ES-I3 (cell line): Measurements from ENCODE around the gene OTUB2.
A peak's percentile ranks its signal among the peaks of the same experiment; 100 is the strongest.
"Not testable (repeated sequence)": the region's sequence is repeated elsewhere in the genome, so short reads cannot be mapped to it uniquely, and the experiment has no call there.

Experiments used
- H3K36me3 ChIP-seq: 2 replicates; pipeline ENCODE4 v1.6.1; 2013; ENCODE audit warnings: mild to moderate bottlenecking, low read length, control low read depth, moderate library complexity; ENCODE audit not compliant: insufficient read depth
- H3K4me1 ChIP-seq: 2 replicates; pipeline ENCODE4 v1.6.1; 2013; ENCODE audit warnings: mild to moderate bottlenecking, control low read depth, low read length; ENCODE audit not compliant: insufficient read depth
- H3K9ac ChIP-seq: 2 replicates; pipeline ENCODE4 v1.6.1; 2013; ENCODE audit warnings: low read depth, mild to moderate bottlenecking, low read length, moderate library complexity
- H3K9me3 ChIP-seq: 2 replicates; pipeline ENCODE4 v1.6.1; 2013; ENCODE audit warnings: mild to moderate bottlenecking, low read length, moderate library complexity; ENCODE audit not compliant: control insufficient read depth, insufficient read depth

OTUB2 gene

DNA sequence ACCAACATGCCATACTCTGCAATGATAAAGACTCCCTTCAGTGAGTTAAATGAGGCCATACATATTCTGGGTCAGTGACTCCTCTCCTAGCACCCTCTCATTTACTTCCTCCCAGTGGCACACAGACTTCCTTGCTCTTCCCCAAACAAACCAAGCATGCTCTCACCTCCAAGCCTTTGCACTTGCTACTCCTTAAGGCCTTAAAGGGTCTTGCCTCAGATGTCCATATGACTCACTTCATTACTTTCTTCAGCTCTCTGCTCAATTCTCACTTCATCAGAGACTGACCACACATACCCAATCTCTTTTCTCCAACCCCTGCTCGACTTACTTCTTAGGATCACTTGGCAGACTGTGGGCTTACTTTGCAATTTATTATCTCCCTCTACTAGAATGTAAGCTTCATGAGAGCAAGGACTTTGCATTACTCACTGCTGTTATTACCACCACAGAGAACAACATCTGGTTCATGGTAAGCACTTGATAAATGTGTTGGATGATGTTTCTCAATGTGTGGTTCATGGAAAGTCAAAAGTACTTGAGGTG, 32.1 kb downstream of the OTUB2 start:
- peaks cover 6% of the 10 kb centered on the region; the same call in 1 of the 2 replicates for H3K4me1 ChIP-seq
- peaks cover 52% of the 10 kb centered on the region for H3K36me3 ChIP-seq
- no peaks in the 10 kb centered on the region for H3K9me3 ChIP-seq
- no peak overlapping the region for H3K9ac ChIP-seq

DNA sequence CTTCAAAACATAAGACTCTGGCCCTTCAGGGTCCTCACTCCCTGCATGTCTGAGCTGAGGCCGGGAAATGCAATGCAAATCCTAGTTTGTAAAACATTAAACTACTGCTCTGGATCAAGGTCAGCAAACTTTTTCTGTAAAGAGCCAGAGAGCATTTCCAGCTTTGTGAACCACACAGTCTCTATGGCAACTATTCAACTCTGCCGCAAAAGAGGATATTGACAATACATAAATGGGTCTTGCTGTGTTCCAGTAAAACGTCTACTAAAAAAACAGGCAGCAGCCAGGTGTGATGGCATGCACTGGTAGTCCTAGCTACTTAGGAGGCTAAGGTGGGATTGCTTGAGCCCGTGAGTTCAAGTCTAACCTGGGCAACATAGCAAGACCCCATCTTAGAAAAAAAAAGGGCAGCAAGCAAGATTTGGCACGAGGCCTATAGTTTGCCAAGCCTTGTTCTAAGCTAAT, 32.6 kb downstream of the OTUB2 start:
- H3K9me3 ChIP-seq: no peaks in the 10 kb centered on the region
- H3K9ac ChIP-seq: no peak overlapping the region
- peaks cover 6% of the 10 kb centered on the region; the same call in 1 of the 2 replicates for H3K4me1 ChIP-seq
- peaks cover 52% of the 10 kb centered on the region for H3K36me3 ChIP-seq

DNA sequence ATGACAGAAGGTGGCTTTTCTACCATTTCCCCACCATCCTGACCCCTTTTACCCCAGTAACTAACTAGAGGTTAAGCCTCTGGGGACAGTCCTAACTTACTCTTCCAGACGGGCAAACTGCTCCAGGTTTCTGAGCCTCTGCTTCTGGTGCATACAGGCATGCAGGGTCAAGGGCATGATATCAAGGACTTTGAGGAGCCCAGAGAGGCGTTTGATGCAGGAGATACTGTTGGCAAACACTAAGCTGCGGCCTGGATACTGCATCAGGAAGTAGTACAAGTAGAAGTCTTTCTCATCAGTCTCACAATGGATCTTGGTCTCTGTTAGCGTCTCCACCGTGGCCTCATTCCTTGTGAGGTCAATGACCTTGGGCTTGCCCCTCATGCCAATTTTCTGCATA, 33.9 kb downstream of the OTUB2 start:
- H3K9ac ChIP-seq: no peak overlapping the region
- no peaks in the 10 kb centered on the region for H3K9me3 ChIP-seq
- H3K36me3 ChIP-seq: peaks cover 48% of the 10 kb centered on the region
- H3K4me1 ChIP-seq: peaks cover 6% of the 10 kb centered on the region; the same call in 1 of the 2 replicates

DNA sequence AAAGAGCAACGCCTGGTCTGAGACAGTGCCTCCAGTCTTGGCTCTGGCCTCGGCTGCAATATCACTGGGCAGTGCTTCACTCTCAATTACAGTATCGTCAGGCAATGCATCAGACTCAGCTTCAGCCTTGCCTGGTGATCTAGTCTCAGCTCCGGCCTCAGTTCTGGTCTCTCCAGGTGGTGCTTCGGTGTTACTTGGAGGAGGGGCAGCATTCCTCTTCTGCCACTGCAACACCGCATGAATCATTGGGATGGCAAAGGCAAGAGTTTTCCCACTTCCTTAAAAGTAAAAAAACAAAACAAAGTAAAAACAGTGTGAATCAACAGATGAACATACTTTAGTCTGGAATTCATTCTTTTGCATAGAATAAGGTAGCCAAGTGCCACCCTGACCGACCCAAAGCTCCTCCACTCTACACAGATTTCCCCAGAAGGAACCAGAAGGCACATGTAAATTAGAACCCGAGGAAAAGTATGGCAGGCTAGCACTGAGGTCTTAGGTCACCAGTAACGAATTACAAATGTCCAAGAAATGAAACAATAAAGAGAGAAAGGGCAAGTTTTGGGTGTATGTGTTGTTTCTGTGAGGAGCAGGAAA, 36.3 kb downstream of the OTUB2 start:
- no peaks in the 10 kb centered on the region for H3K9me3 ChIP-seq
- H3K36me3 ChIP-seq: peaks cover 36% of the 10 kb centered on the region
- H3K4me1 ChIP-seq: peaks cover 18% of the 10 kb centered on the region
- H3K9ac ChIP-seq: no peak overlapping the region

DNA sequence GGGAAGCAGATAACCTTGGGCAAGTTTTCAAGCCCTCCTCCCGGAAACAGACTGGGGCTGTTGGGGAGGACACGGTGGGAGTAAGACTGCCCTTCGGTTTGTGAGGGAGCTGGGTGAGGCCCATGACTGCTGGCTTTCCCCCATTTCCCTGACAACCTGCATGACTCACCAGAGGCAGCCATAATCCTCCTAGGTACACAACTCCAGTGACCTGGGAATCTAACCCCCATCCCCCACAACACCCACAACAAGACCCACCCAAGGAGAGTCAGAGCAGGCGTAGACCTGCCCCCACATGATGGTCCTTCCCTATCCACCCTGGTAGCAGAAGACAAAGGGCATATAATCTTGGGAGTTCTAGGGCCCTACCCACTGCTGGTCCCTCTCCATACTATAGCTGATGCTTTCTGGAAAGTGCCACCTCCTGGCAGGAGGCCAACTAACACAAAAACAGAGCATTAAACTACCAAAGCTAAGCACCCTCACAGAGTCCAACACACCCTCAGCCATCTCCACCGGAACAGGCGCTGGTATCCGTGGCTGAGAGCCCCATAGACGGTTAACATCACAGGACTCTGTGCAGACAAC, 40.0 kb downstream of the OTUB2 start:
- Histone ChIP-seq H3K36me3 (peaks cover 10% of the 10 kb centered on the region), H3K4me1 (peaks cover 18% of the 10 kb centered on the region), H3K9ac (no peak overlapping the region), H3K9me3 (no peaks in the 10 kb centered on the region; the same call in 1 of the 2 replicates)

DNA sequence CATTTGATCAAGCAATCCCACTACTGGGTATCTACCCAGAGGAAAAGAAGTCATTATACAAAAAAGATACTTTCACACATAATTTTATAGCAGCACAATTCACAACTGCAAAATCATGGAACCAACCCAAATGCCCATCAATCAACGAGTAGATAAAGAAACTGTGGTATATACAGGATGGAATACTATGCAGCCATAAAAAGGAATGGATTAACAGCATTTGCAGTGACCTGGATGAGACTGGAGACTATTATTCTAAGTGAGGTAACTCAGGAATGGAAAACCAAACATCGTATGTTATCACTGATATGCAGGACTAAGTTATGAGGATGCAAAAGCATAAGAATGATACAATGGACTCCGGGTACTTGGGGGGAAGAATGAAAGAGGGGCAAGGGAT, 45.9 kb downstream of the OTUB2 start:
- not testable (repeated sequence) for H3K36me3 ChIP-seq, H3K4me1 ChIP-seq, H3K9ac ChIP-seq
- peaks cover 12% of the 10 kb centered on the region; the same call in 1 of the 2 replicates for H3K9me3 ChIP-seq

DNA sequence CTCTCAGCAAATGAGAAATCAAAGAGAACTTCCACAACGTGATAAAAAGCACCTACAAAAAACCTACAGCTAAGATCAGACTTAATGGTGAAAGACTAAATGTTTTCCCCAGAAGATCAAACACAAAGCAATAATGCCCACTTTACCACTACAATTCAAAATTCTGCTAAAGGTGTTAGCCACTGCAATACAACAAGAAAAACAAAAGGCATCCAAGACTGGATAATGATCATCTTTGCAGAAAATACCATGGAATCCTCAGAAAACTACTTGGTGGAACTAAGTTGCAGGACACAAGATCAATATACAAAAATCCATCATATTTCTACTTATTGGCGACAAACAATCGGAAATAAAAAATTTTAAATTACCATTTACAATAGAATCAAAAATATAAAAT, 48.4 kb downstream of the OTUB2 start:
- H3K9me3 ChIP-seq: peaks cover 12% of the 10 kb centered on the region; the same call in 1 of the 2 replicates
- peaks cover 8% of the 10 kb centered on the region for H3K4me1 ChIP-seq
- peaks cover 20% of the 10 kb centered on the region for H3K36me3 ChIP-seq
- no peak overlapping the region for H3K9ac ChIP-seq

DNA sequence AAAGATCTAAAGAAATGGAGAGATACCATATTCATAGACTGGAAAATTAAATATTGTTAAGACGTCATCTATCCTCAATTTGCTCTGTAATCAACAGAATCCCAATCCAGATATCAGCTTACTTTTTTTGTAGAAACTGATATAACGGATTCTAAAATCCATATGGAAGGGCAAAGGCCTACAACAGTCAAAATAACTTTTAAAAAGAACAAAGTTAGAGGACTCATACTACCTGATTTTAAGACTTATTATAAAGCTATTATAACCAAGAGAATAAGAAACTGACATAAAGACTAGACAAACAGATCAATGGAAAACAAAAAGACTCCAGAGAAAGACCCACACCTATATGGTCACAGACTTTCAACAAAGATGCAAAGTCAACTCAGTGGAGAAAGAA, 48.9 kb downstream of the OTUB2 start:
- H3K9ac ChIP-seq: no peak overlapping the region
- H3K4me1 ChIP-seq: peaks cover 12% of the 10 kb centered on the region
- peaks cover 12% of the 10 kb centered on the region; the same call in 1 of the 2 replicates for H3K9me3 ChIP-seq
- peaks cover 20% of the 10 kb centered on the region for H3K36me3 ChIP-seq

DNA sequence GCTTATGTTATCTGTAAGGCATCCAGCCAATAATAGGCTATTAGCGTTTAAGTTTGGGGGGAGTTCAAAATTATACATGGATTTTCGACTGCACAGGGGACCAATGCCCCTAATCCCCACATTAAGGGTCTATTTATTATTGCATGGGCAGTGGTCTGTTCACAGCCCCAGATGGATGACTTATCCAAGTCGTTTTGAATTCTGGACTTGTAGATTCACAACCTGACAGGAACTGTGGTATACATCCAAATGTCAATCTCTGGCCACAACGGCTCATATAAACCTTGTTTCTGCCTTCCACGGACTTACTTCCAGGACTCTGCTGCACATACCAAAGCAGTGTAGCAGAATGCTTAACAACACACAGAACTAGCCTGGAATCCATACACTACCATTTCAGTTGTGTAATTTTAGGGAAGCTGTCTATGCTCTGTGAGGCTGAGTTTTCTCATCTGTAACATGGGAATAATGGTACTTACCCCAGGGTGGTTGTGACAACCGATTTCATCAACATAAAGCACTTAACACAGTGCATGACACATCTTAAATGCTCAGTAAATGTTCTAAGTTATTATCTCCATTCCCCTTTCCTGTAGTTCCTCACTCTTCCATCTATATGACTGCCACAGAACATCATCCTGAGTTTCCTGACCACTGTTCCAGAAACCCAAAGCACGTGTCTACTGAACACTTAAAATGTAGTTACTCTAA, 51.1 kb downstream of the OTUB2 start:
- Histone ChIP-seq H3K9ac (no peak overlapping the region), H3K36me3 (peaks cover 20% of the 10 kb centered on the region), H3K9me3 (peaks cover 12% of the 10 kb centered on the region; the same call in 1 of the 2 replicates), H3K4me1 (peaks cover 12% of the 10 kb centered on the region)

DNA sequence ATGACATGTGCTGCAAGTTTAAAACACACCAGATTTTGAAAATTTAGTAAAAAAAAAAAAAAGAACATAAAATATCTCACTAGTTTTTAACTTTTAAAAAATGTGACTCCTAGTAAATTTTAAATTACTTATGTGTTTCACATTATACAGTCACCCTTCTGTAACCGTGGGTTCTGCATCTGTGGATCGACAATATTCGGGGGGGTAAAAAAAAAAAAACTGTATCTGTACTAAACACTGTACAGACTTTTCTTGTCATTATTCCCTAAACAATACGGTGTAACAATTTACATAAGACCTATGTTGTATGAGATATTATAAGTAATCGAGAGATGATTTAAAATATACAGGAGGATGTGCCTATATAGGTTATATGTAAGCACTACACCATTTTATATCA, 51.7 kb downstream of the OTUB2 start:
- Histone ChIP-seq H3K4me1 (peaks cover 12% of the 10 kb centered on the region), H3K9me3 (peaks cover 12% of the 10 kb centered on the region; the same call in 1 of the 2 replicates), H3K36me3 (peaks cover 20% of the 10 kb centered on the region), H3K9ac (no peak overlapping the region)

DNA sequence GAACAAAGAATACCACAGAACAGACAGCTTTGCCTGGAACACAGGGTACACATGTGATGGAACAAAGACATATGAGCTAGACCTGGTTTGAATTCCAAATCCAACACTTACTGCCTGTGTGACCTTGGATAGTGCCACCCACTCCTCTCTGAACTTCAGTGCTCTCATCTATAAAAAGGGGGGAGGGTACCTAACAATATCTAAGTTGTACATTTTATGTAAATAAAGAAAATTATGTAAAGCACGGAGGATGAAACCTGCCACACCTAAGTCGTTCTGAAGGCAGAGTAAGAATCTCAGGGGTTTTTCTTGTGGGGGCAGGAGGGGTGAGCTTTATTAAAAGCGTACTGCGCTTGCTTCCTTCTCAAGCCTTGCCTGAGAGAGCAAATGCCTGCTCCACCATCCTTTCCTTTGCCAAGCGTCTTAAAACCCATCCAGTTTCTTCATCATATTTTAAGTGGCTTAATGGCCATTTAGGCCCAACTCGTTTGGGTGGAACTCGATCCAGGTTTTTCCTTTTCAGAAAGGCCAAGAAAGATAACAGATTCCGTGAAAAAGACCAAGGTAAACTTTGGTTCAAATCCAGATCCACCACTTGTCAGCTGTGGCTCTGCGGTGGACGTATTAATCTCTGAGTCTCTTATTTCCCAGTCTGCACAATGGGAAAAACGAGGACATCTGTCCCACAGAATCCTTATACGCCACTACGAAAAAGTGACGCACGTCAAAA, 53.9 kb downstream of the OTUB2 start:
- peaks cover 18% of the 10 kb centered on the region for H3K36me3 ChIP-seq
- peak overlapping the region; percentile 81 for H3K9ac ChIP-seq
- H3K9me3 ChIP-seq: peaks cover 8% of the 10 kb centered on the region; the same call in 1 of the 2 replicates
- peaks cover 12% of the 10 kb centered on the region for H3K4me1 ChIP-seq

DNA sequence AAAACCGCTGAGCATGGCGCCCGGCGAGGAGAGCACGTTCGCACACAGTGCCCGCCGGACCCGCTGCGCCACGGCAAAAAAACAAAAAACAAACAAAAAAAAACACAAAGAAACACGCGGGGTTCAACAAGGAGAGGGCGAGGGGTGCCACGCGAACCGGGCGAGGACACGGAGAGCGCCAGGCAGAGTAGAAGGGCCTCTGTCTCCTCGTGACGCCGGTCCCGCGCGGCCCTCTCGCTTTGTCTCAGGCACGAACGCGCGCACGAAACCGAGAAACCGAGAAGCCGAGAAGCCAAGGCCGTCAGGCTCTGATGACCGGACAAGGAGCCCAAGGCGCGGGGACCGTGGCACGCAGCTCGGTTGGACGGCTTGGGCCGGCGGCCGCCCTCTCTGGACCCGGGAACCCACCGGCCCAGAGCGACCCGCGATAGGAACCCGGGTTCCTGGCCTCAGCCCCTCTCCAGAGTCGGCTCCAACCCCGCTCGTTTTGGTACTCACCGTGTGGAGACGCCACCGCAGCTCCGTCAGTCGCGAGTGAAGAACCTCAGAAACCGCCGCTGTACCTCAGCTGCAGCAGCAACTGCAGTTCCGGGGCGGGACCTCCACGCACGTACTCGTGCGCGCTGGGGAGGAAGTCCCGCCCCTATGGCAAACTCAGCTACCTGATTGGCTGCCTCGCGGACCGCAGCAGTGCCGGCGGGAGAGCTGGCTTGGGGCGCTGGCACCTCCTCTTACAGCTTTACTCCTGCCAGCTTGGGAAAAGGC, 54.7 kb downstream of the OTUB2 start, which contains the start of the genes DDX24 and IFI27L1:
TSS of gene DDX24 (minus strand) at position 582 of the 765 bp plus-strand sequence. CDS start 1,460 bp downstream, outside the sequence.
TSS of gene IFI27L1 (plus strand) at position 690 of the 765 bp plus-strand sequence. CDS start 15,628 bp downstream, outside the sequence.
- H3K36me3 ChIP-seq: peaks cover 18% of the 10 kb centered on the region
- peaks cover 3% of the 10 kb centered on the region; the same call in 1 of the 2 replicates for H3K9me3 ChIP-seq
- H3K4me1 ChIP-seq: peaks cover 12% of the 10 kb centered on the region
- peak within 1 kb of the TSS; percentile 81 for H3K9ac ChIP-seq

DNA sequence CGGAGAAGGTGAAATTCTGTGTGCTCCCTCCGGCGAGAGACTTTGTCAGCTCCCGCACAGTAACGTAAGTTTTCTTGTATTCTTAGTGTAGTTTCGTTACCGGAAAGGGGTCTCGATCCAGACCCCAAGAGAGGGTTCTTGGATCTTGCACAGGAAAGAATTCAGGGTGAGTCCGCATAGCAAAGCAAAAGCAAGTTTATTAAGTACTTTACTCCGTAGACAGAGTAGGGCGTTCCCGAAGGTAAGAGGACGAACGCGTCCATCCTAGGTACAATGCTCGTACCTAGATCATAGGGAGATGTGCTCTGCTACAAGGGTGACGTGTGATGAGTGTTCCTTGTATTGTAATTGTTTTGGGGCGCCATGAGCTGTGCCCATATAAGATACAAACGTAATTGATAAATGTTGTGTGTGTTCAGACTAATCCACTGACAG, 55.3 kb downstream of the OTUB2 start:
- Histone ChIP-seq H3K4me1 (peaks cover 12% of the 10 kb centered on the region), H3K9ac (peak overlapping the region; percentile 81), H3K36me3 (peaks cover 18% of the 10 kb centered on the region), H3K9me3 (no peaks in the 10 kb centered on the region; the same call in 1 of the 2 replicates)
